Activated B cell treated with CpG ODN at 0.5 μM for 24 hours (primary cell): Measurements from ENCODE around the gene GOLGA6B. TPM values are rescaled to one million over a fixed set of nuclear protein-coding genes. Genes with fewer than 3 reads are reported as not detected.
A peak's percentile ranks its signal among the peaks of the same experiment; 100 is the strongest.

Experiments used
- ATAC-seq: fragments of 200-7000 bp; cut with Tn5 transposase; one replicate; pipeline ENCODE4 v1.10.0; 2021; ENCODE audit warnings: low read depth, mild to moderate bottlenecking, moderate library complexity
- CTCF ChIA-PET: fragments of 350-600 bp; sonication (Branson Sonifier 250); formaldehyde crosslinking; loops from one replicate; lab custom pipeline; 2021; ENCODE audit warnings: antibody characterized with exemption; lab: Charles Lee
- POLR2A ChIA-PET: fragments of 350-600 bp; sonication (Branson Sonifier 250); formaldehyde crosslinking; loops from one replicate; lab custom pipeline; 2021; ENCODE audit warnings: antibody characterized with exemption; lab: Charles Lee
- DNase-seq: peaks from one replicate; pipeline ENCODE4 v3.0.0; 2022
- H3K27ac Mint-ChIP-seq: one replicate; pipeline ENCODE4 v1.8.0; 2020; ENCODE audit warnings: mixed read lengths
- H3K27me3 Mint-ChIP-seq: one replicate; pipeline ENCODE4 v1.8.0; 2021; ENCODE audit warnings: mixed read lengths
- H3K36me3 Mint-ChIP-seq: one replicate; pipeline ENCODE4 v1.8.0; 2021; ENCODE audit warnings: low read depth, mixed read lengths
- H3K4me1 Mint-ChIP-seq: one replicate; pipeline ENCODE4 v1.8.0; 2021; ENCODE audit warnings: mixed read lengths
- H3K4me3 Mint-ChIP-seq: one replicate; pipeline ENCODE4 v1.8.0; 2020; ENCODE audit warnings: mild to moderate bottlenecking, mixed read lengths
- H3K9me3 Mint-ChIP-seq: one replicate; pipeline ENCODE4 v1.8.0; 2020; ENCODE audit warnings: mixed read lengths
- CTCF ChIP-seq: fragments of 200-600 bp; IDR thresholded peaks from one replicate; pipeline ENCODE4 v1.8.0; 2022; ENCODE audit warnings: antibody characterized with exemption, mild to moderate bottlenecking
- intact Hi-C: fragments of 100-400 bp; cut with micrococcal nuclease; formaldehyde crosslinking; loops from one replicate; pipeline ENCODE4 v1.15.1; 2024
- total RNA-seq: library from RNA; stranded (reverse); gene quantifications from 2 replicates; pipeline ENCODE4 v1.2.3, GENCODE V29; 2022

GOLGA6B gene
- total RNA-seq, 1 donor from 2014 or later = not detected

- no peaks in the 10 kb centered on the region for H3K9me3 Mint-ChIP-seq
- ChIA-PET CTCF (interaction anchor here (0.8 kb wide), 1 partner anchor 17 kb away, joined by 4 read pairs; no protein-coding TSS in a partner anchor), POLR2A (interaction anchor here (1.3 kb wide), 1 partner anchor 89 kb away, joined by 3 read pairs; no protein-coding TSS in a partner anchor)
- intact Hi-C loops = loop anchor here (5.0 kb wide), 4 partner anchors 216 to 416 kb away; partner anchors contain the start of genes ARIH1, CELF6, NEO1 and PARP6
- H3K27me3 Mint-ChIP-seq = no peaks in the 10 kb centered on the region
- peaks cover 8% of the 10 kb centered on the region for H3K36me3 Mint-ChIP-seq
- H3K27ac Mint-ChIP-seq = peak overlapping the region; percentile 6
- H3K4me3 Mint-ChIP-seq = no peak overlapping the region
- DNase-seq (no peak), ATAC-seq (no peak)
- no peak for TF ChIP-seq CTCF
- peaks cover 20% of the 10 kb centered on the region for H3K4me1 Mint-ChIP-seq
Measured at GRCh38 chr15:72688697-72689096, 34.2 kb downstream of the GOLGA6B start.

GRCh38 chr15:72690938-72691337, 36.4 kb downstream of the GOLGA6B start:
- H3K27ac Mint-ChIP-seq = no peak overlapping the region
- peaks cover 10% of the 10 kb centered on the region for H3K4me1 Mint-ChIP-seq
- ChIA-PET POLR2A (interaction anchor here (0.6 kb wide), 1 partner anchor 237 kb away, joined by 3 read pairs; no protein-coding TSS in a partner anchor), CTCF (no interaction called here)
- no peak overlapping the region for H3K4me3 Mint-ChIP-seq
- H3K36me3 Mint-ChIP-seq = peaks cover 6% of the 10 kb centered on the region
- TF ChIP-seq CTCF = no peak
- no peaks in the 10 kb centered on the region for H3K27me3 Mint-ChIP-seq
- ATAC-seq = no peak
- DNase-seq = no peak
- intact Hi-C loops = no loop called here
- no peaks in the 10 kb centered on the region for H3K9me3 Mint-ChIP-seq

- TF ChIP-seq CTCF = no peak
- CTCF ChIA-PET = interaction anchor here (1.0 to 1.3 kb wide), 2 partner anchors 23 to 28 kb away, joined by 3 to 4 read pairs; no protein-coding TSS in a partner anchor
Measured at GRCh38 chr15:72698938-72699337, 44.4 kb downstream of the GOLGA6B start.

GRCh38 chr15:72700076-72700475, 45.6 kb downstream of the GOLGA6B start:
- intact Hi-C loops = no loop called here
- Mint-ChIP-seq H3K36me3 (peaks cover 3% of the 10 kb centered on the region), H3K9me3 (no peaks in the 10 kb centered on the region)

More at GRCh38 chr15:72698938-72699337, 44.4 kb downstream of the GOLGA6B start:
- no peak for DNase-seq
- no peak for ATAC-seq
- H3K9me3 Mint-ChIP-seq = no peaks in the 10 kb centered on the region
- POLR2A ChIA-PET = no interaction called here
- no peak overlapping the region for H3K4me3 Mint-ChIP-seq
- no peaks in the 10 kb centered on the region for H3K4me1 Mint-ChIP-seq
- no peak overlapping the region for H3K27ac Mint-ChIP-seq
- intact Hi-C loops = no loop called here
- H3K36me3 Mint-ChIP-seq = peaks cover 3% of the 10 kb centered on the region
- H3K27me3 Mint-ChIP-seq = no peaks in the 10 kb centered on the region

More at GRCh38 chr15:72700076-72700475, 45.6 kb downstream of the GOLGA6B start:
- Mint-ChIP-seq H3K27me3 (no peaks in the 10 kb centered on the region), H3K4me1 (no peaks in the 10 kb centered on the region), H3K4me3 (no peak overlapping the region), H3K27ac (no peak overlapping the region)
- no peak for TF ChIP-seq CTCF
- no peak for DNase-seq
- no peak for ATAC-seq
- ChIA-PET CTCF (interaction anchor here (1.0 kb wide), 1 partner anchor 22 kb away, joined by 4 read pairs; no protein-coding TSS in a partner anchor), POLR2A (no interaction called here)
